H1 (cell line): Measurements from ENCODE around the gene MFGE8. TPM values are rescaled to one million over a fixed set of nuclear protein-coding genes. Genes with fewer than 3 reads are reported as not detected.
A peak's percentile ranks its signal among the peaks of the same experiment; 100 is the strongest.

Experiments
- CREB1 ChIP-seq: IDR thresholded peaks from 2 replicates; pipeline ENCODE4 v1.6.1; 2012; ENCODE audit warnings: inconsistent platforms
- EZH2 ChIP-seq: fragments of 200-600 bp; sonication (generic); IDR thresholded peaks from 2 replicates; pipeline ENCODE4 v1.7.1; 2012; ENCODE audit warnings: low read depth, mild to moderate bottlenecking, moderate library complexity, low read length, inconsistent platforms; ENCODE audit not compliant: severe bottlenecking
- POLR2AphosphoS5 ChIP-seq: IDR thresholded peaks from 2 replicates; pipeline ENCODE4 v1.6.1; 2011; ENCODE audit warnings: low read depth, low read length
- SIX5 ChIP-seq: IDR thresholded peaks from 2 replicates; pipeline ENCODE4 v1.6.1; 2011; ENCODE audit warnings: mild to moderate bottlenecking, low read depth, low read length
- SP1 ChIP-seq: IDR thresholded peaks from 2 replicates; pipeline ENCODE4 v1.6.1; 2011; ENCODE audit warnings: low read depth, low read length
- TAF7 ChIP-seq: optimal IDR thresholded peaks from 2 replicates; pipeline ENCODE3; 2011; ENCODE audit warnings: low read depth, mild to moderate bottlenecking, inconsistent platforms, low read length, moderate library complexity, borderline replicate concordance
- YY1 ChIP-seq: IDR thresholded peaks from 2 replicates; pipeline ENCODE4 v1.6.1; 2011; ENCODE audit warnings: low read depth, mild to moderate bottlenecking, low read length
- polyA plus RNA-seq, 7 experiments: library from polyadenylated mRNA; depleted of rRNA in 3 of 7; stranded (reverse) in 5 of 7; unstranded in 2 of 7; fragments of >200 nt in 5 of 7; fragments of 200-250 nt in 2 of 7; gene quantifications; 1 replicate in 5 of 7; 2 replicates in 1 of 7; 4 replicates in 1 of 7; pipeline versions ENCODE4 v1.2.1 to v1.2.3, GENCODE V29; 2011 to 2013; ENCODE audit warnings: missing spikeins in 2 of 7, mixed read lengths in 2 of 7
- total RNA-seq: library from RNA; stranded (reverse); fragmentation: NEBNext Ultra II Directional; extraction: Animal tissue kit (Norgen Biotek cat#: 25700); gene quantifications from 2 replicates; pipeline ENCODE4 v1.2.1, GENCODE V29; 2021

The MFGE8 gene
- total and polyA plus RNA-seq, 2 of the 8 experiments (the other 6 are each of a cell fraction or from before 2014, with no cell fraction given): 1,237 to 2,117 TPM

DNA sequence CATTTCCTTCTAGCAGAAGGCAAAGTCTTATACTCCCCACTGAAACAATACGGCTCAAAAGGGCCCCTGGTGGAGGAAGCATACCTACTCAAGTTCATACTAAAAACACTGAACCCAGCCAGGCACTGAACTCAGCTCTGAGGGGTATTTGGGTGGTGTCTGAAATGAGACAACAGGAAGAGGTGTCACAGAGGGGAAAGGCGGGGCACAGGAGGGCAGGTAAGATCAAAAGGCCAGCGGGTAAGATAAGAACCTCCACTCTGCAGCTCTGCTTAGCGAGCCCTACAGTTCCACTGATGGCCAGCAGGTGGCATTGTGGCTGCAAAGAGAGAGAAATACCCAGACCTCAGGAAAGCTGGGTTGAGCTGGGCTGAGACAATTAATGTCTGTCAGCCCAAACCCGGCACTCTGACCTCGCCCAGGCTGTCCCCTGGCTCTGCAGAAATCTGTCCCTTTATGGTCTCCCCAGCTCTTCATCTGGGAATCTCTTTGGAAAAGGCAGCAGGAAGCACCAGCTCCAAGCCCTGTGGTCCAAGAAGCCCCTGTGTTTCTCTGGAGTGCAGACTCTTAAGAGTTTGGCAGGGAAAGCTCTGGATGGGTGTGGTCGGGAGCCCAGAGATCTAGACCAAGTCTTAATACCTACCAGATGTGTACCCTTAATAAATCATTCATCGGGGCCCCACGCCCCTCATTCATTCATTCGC is 8.4 kb downstream of the MFGE8 start (continued):
- TF ChIP-seq POLR2AphosphoS5 (peak; percentile 36; the same call in 1 of the 2 replicates), TAF7 (no peak), SP1 (no peak), CREB1 (no peak), YY1 (no peak), SIX5 (no peak), EZH2 (no peak)
- TF ChIP-seq, all 59 proteins: peak for 5
